HG03575 (cell line): ENCODE data around the gene DOCK10.
A peak's percentile ranks its signal among the peaks of the same experiment; 100 is the strongest.
"Not testable (repeated sequence)": the region's sequence is repeated elsewhere in the genome, so short reads cannot be mapped to it uniquely, and the experiment has no call there.

Source experiments
- ATAC-seq: cut with Tn5 transposase; IDR thresholded peaks from one replicate; pipeline ENCODE4 v1.9.1; 2021; ENCODE audit not compliant: unreplicated experiment, insufficient number of reproducible peaks, low FRiP score; ENCODE audit errors: extremely low read depth

DOCK10 gene

DNA sequence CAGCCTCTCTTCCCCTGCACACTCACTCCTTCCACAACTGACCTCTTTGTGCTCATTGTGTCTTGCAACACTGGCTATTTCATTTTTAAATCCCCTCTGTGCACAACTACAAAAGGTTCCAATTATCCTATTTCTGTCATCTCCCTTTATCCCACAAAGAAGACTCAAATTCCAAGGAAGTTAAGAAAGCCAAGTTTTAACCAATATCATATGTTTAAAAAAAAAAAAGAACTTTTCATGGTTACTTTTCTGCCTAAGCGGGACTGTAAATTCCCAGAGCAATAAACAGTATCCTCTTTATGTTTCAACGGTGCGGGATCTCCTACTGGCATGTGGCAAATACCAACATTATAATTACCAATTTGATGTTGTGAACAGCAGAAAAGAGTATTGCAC is 83.8 kb downstream of the DOCK10 start:
- no peak for ATAC-seq

DNA sequence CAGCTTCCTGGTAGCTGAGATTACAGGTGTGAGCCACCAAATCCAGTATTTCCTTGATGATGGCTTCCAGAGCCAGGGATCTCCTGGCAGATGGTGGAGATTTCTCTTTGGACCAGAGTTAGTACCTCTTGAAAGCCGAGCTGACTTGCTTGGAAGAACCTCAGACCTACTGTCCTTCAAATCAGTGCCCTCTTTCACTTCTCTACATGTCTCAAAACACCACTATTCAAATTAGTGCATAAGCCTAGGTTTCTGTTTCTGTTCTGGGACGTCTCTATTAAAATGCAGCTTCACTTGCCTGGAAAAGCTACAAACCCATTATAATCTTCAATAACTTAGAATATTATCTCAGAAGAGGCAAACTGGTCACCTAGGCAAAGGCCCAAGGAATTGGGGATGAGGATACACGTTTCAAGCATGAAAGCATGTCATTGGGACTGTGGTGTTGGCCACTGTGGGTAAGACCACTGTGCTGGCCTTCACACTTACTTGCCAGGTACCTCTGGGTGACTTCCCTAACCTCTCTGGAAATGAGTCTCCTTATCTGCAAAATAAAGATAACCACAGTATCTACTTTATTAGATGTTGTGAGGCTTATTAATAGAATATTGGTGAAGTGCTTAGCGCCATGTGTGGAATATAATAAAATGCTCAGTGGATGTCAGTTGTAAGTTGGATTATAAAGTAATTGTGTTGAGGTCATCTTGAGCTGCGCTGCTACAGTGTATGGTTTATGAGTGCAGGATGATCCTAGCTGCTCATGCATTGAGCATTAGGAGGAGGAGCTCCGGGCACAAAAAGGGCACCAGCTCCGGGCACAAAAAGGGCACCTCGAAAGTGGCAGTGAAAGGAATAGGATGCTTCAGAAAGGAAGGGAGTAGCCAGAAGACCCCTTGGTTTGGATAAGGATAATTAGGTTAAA is 84.5 kb downstream of the DOCK10 start:
- peak; percentile 86 for ATAC-seq

GRCh38 chr2:224956706-224957105 is 85.6 kb downstream of the DOCK10 start:
- ATAC-seq = no peak

GRCh38 chr2:224954980-224955379 is 87.3 kb downstream of the DOCK10 start:
- no peak for ATAC-seq

GRCh38 chr2:224952936-224953657 is 89.2 kb downstream of the DOCK10 start:
- ATAC-seq = peak; percentile 41

GRCh38 chr2:224951723-224952481 is 90.4 kb downstream of the DOCK10 start:
- ATAC-seq = no peak

DNA sequence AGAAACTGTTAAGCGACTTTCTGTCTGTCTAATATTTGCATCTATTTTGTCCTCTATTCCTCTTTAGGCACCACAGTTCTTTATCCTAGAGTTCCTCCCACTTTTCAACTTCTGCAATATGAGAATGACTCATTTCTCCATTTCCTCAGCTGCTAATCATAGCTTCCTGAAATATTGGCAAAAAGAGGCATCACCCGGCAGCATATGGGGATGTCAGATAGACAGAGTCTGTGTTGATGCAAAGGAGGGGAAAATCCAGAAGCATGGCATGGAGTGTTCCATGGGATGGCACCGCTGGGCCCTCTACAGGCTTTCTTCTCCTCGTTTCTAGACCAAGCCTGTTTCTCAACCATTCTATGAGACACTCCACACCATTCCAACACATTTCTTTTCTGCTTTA is 93.4 kb downstream of the DOCK10 start:
- no peak for ATAC-seq

DNA sequence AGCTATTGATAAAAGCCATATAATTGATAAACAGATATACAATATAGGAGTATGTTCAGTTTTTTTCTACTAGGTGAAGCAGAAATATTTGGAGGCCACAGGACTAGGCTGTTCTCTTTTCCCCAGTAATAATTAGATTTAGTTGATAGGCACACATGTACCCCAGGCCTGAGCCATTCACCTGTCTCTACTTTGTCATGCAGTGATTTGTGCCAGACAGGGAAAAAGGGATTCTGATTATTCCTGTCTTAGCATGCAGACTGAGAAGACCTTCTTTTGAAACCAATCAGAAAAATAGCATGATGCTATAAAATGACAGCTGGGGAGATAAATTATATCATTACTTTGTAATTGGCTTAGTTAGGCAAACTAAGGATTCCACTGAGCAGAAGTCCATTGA is 94.3 kb downstream of the DOCK10 start:
- ATAC-seq = no peak

DNA sequence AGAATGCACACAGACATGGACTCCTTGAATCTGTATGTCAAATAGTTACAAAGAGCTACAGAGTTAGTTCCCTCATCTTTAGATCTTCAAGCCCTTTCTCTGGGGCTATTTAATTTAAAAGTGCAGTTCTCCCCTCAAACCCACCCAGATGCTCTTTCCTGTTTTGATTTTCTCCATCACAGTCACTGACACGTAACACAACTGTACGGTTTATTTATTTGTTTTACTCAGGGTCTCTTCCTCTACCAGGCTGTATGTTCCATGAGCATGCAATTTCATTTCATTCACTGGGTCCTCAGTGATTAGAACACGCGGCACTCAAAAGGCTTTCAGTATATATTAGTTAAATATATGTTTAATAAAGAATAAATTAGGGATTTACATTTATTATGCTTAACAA is 94.7 kb downstream of the DOCK10 start:
- ATAC-seq = no peak

DNA sequence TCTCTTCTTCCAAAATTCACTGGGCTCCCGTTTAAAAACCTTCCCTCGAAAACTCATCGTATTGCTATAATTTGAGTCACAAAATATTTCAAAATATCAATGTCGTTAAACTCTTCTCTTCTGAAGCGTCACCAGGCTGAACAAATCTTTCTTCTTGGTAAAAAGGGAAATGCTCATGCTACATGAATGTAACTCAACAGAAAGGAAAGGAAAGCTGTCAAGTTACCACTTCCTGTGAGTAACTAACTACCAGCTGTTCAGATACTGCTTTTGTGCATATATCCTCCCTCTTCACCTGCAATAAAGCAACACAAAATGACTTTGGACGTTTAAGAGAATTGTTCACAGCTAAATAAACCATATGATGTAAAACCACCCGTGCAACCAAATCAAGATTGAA is 95.4 kb downstream of the DOCK10 start:
- ATAC-seq = peak; percentile 57

DNA sequence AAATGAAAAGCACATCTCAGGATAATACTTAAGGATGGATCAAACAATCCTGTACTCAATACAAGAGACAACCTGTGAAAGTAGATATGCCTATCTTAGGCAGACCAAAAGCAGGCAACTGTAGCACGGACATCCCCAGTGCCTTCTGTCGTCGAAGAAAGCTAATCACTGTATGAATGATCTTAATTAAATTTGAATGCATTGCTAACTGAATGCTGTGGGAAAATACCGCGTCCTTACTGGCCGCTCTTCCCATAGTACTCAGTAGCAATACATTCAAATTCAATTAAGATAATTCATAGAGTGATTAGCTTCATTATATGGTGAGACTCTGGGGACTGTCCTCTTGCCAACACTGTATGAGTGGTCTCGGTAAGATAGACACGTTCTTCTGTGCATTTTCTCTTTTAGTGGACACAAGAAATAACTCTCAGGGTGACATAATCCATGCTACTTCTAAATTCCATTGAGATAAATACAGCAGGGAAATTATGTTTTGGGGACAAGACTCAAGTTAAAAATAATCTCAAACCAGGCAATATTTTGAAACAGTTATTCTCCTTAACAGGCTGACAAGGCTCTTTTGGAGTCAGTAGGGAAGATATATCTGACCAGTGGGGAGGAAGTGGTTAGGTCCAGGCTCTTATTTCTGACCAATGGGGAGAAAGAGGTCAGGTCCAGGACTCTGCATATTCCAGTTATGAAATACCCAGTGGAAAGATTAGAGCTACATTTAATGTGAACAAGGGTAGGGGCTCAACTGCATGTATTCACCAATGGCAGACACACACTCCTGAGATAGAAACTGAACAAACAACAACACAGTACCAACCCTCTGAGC is 97.3 kb downstream of the DOCK10 start:
- ATAC-seq = no peak

- ATAC-seq = not testable (repeated sequence)
Measured at GRCh38 chr2:224943601-224944041, 98.6 kb downstream of the DOCK10 start.

- no peak for ATAC-seq
Measured at GRCh38 chr2:224941960-224942359, 100.3 kb downstream of the DOCK10 start.

DNA sequence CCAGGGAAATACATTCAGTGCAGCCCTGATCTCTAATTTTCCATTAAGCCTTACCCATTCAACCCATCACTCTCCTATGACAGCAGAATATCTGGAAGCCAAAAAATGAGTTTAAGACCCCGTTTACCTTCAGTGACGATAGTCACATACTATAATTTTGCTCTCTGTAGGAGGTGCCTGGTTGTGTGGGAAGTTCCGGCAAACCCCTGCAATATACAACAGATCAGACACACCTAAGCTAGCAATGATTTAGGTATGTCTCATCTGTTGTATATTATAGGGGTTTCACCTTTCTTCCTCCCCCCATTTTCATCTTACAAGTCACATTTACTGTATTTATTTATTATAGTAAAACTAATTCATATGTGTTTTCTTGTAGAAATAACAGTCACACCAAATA is 101.7 kb downstream of the DOCK10 start:
- ATAC-seq = no peak

GRCh38 chr2:224938651-224939182 is 103.6 kb downstream of the DOCK10 start:
- no peak for ATAC-seq

DNA sequence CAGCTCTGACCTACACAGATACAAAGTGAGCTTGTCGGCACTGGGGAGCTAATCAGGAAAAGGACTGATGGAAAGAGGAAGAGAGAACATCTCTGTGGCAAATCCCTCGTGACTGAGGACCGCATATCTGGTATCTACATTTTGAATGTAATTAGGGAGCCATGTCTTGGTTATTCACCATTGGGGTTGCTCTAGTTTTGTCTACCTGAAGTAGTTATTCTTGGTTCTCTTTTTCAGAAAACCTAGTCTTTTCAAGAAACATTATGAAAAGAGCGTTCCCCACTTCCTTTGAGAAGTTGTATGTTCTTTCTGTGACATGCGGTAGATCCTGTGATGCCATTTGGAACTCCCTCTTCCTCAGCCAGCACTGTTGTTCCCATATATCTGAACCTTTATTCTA is 104.4 kb downstream of the DOCK10 start:
- ATAC-seq = peak; percentile 79

GRCh38 chr2:224934526-224935188 is 107.6 kb downstream of the DOCK10 start:
- no peak for ATAC-seq

- ATAC-seq = no peak
Measured at GRCh38 chr2:224933431-224933830, 108.8 kb downstream of the DOCK10 start.
